ENCODE data around the gene SCRN1. TPM values are rescaled to one million over a fixed set of nuclear protein-coding genes. Genes with fewer than 3 reads are reported as not detected.

The SCRN1 gene
- total RNA-seq, 1 donor from 2014 or later: 86.0 TPM

Other genes starting within 250 kb of the SCRN1 start
- 1.5 and 2.5 TPM in 2 replicates for gene WIPF3, start 183.3 kb downstream of the SCRN1 start, total RNA-seq
- gene FKBP14, start 36.9 kb upstream of the SCRN1 start, total RNA-seq: 26.8 and 37.1 TPM in 2 replicates
- gene PLEKHA8, start 38.6 kb upstream of the SCRN1 start, total RNA-seq: 11.9 and 15.3 TPM in 2 replicates
- 40.5 and 41.9 TPM in 2 replicates for gene MTURN, start 145.2 kb upstream of the SCRN1 start, total RNA-seq